Measurements from ENCODE around the gene USP11. TPM values are rescaled to one million over a fixed set of nuclear protein-coding genes. Genes with fewer than 3 reads are reported as not detected.

USP11 gene
- total and polyA plus RNA-seq, 2 of the 8 experiments (the other 6 are each of a cell fraction or from before 2014, with no cell fraction given): 40.9 to 84.0 TPM

- TF ChIP-seq MAX (IDR thresholded peaks at IDR 0.05): no peak
- no peak for TF ChIP-seq YY1 (IDR thresholded peaks at IDR 0.05; ENCODE audit: low read depth, low read length)
- no peak for TF ChIP-seq SIN3A (conservative IDR thresholded peaks at IDR 0.05 in 1 of 2, IDR thresholded peaks at IDR 0.05 in 1 of 2; ENCODE audit: low read depth in 1 of 2, low read length in 2 of 2)
- no peak for TF ChIP-seq CHD7 (IDR thresholded peaks at IDR 0.05; ENCODE audit: insufficient replicate concordance, low read length)
- TF ChIP-seq KDM5A (IDR thresholded peaks at IDR 0.05; ENCODE audit: low read length): no peak
- TF ChIP-seq E2F6 (IDR thresholded peaks at IDR 0.05): no peak
These were observed 18.3 kb upstream of the USP11 start (continued) for GRCh38 chrX:47214435-47215077.

All from H1 (cell line).